Trophoblast cell (in vitro differentiated cells and primary cell): ENCODE data around the gene TAAR2.

Experiments used
- DNase-seq, 2 donors: peaks; one replicate each; pipeline ENCODE4 v3.0.0-alpha.2; 2016
- H2AFZ ChIP-seq: 2 replicates; pipeline ENCODE4 v1.6.1; 2013; ENCODE audit warnings: low read length, moderate library complexity, mild to moderate bottlenecking; ENCODE audit not compliant: insufficient read depth, poor library complexity
- H2AK5ac ChIP-seq: 2 replicates; pipeline ENCODE4 v1.6.1; 2013; ENCODE audit warnings: mild to moderate bottlenecking, low read length
- H2BK120ac ChIP-seq: 2 replicates; pipeline ENCODE4 v1.6.1; 2013; ENCODE audit warnings: low read length, mild to moderate bottlenecking, moderate library complexity; ENCODE audit not compliant: insufficient read depth, poor library complexity
- H2BK12ac ChIP-seq: 2 replicates; pipeline ENCODE4 v1.6.1; 2013; ENCODE audit warnings: mild to moderate bottlenecking, low read length, moderate library complexity
- H2BK5ac ChIP-seq: 2 replicates; pipeline ENCODE4 v1.6.1; 2013; ENCODE audit warnings: low read length, low read depth, moderate library complexity, mild to moderate bottlenecking; ENCODE audit not compliant: poor library complexity
- H3K14ac ChIP-seq: 2 replicates; pipeline ENCODE4 v1.6.1; 2013; ENCODE audit warnings: mild to moderate bottlenecking, low read length
- H3K18ac ChIP-seq: 2 replicates; pipeline ENCODE4 v1.6.1; 2013; ENCODE audit warnings: mild to moderate bottlenecking, low read length
- H3K23ac ChIP-seq: 2 replicates; pipeline ENCODE4 v1.6.1; 2013; ENCODE audit warnings: low read length
- H3K27ac ChIP-seq: 2 replicates; pipeline ENCODE4 v1.5.1; 2013; ENCODE audit warnings: low read depth, mild to moderate bottlenecking, inconsistent platforms, low read length, moderate library complexity
- H3K27me3 ChIP-seq: 2 replicates; pipeline ENCODE4 v1.6.1; 2013; ENCODE audit warnings: inconsistent platforms, mild to moderate bottlenecking, low read length, moderate library complexity; ENCODE audit not compliant: insufficient read depth
- H3K36me3 ChIP-seq, 2 experiments: 1 replicate in 1 of 2; 2 replicates in 1 of 2; pipeline ENCODE4 v1.6.1; 2013; ENCODE audit warnings: low read length in 2 of 2, mild to moderate bottlenecking in 2 of 2, moderate library complexity in 1 of 2; ENCODE audit not compliant: insufficient read depth in 2 of 2, control insufficient read depth in 1 of 2
- H3K4ac ChIP-seq: 2 replicates; pipeline ENCODE4 v1.6.1; 2013; ENCODE audit warnings: low read depth, mild to moderate bottlenecking, low read length, moderate library complexity
- H3K4me1 ChIP-seq, 2 experiments: 1 replicate in 1 of 2; 2 replicates in 1 of 2; pipeline ENCODE4 v1.6.1; 2013; ENCODE audit warnings: low read length in 2 of 2, mild to moderate bottlenecking in 2 of 2, moderate library complexity in 1 of 2; ENCODE audit not compliant: insufficient read depth in 2 of 2, control insufficient read depth in 1 of 2
- H3K4me2 ChIP-seq: 2 replicates; pipeline ENCODE4 v1.6.1; 2013; ENCODE audit warnings: inconsistent platforms, mild to moderate bottlenecking, low read length, moderate library complexity
- H3K4me3 ChIP-seq: 2 replicates; pipeline ENCODE4 v1.5.1; 2013; ENCODE audit warnings: mild to moderate bottlenecking, low read depth, low read length, inconsistent platforms
- H3K79me1 ChIP-seq: one replicate; pipeline ENCODE4 v1.6.1; 2013; ENCODE audit warnings: low read length
- H3K79me2 ChIP-seq: 2 replicates; pipeline ENCODE4 v1.6.1; 2013; ENCODE audit warnings: low read length, mild to moderate bottlenecking; ENCODE audit not compliant: control insufficient read depth, insufficient read depth, poor library complexity
- H3K9ac ChIP-seq: 2 replicates; pipeline ENCODE4 v1.6.1; 2013; ENCODE audit warnings: mild to moderate bottlenecking, low read length
- H3K9me3 ChIP-seq: 2 replicates; pipeline ENCODE4 v1.6.1; 2013; ENCODE audit warnings: low read depth, mild to moderate bottlenecking, control low read depth, inconsistent platforms, low read length; ENCODE audit not compliant: insufficient read depth
- H4K12ac ChIP-seq: 2 replicates; pipeline ENCODE4 v1.6.1; 2013; ENCODE audit warnings: low read depth, mild to moderate bottlenecking, low read length, moderate library complexity
- H4K8ac ChIP-seq: 2 replicates; pipeline ENCODE4 v1.6.1; 2013; ENCODE audit warnings: low read depth, mild to moderate bottlenecking, low read length, moderate library complexity
- H4K91ac ChIP-seq: one replicate; pipeline ENCODE4 v1.6.1; 2013; ENCODE audit warnings: low read depth, mild to moderate bottlenecking, low read length, moderate library complexity
- WGBS: extraction: QIAGEN DNeasy Blood & Tissue Kit; methylation state at CpG from one replicate; pipeline ENCODE4 v1.1.7; 2013; ENCODE audit warnings: missing lambda C conversion rate; ENCODE audit not compliant: insufficient read length, insufficient coverage; ENCODE audit errors: extremely low coverage; 5-methylcytosine and 5-hydroxymethylcytosine counted together

TAAR2 gene

GRCh38 chr6:132666118-132666517, 42.0 kb upstream of the TAAR2 start:
- peak; percentile 57 to 87 for DNase-seq
- Histone ChIP-seq H2BK12ac (no peak overlapping the region), H2AK5ac (no peak overlapping the region), H3K36me3 (no peaks in the 10 kb centered on the region), H3K4me1 (no peaks in the 10 kb centered on the region), H4K8ac (no peak overlapping the region), H3K27me3 (no peaks in the 10 kb centered on the region), H3K9me3 (no peaks in the 10 kb centered on the region), H2BK120ac (no peak overlapping the region), H3K79me1 (no peaks in the 10 kb centered on the region), H4K91ac (no peak overlapping the region), H3K4ac (no peak overlapping the region), H2AFZ (no peak overlapping the region), H3K9ac (no peak overlapping the region), H3K18ac (no peak overlapping the region), H3K4me2 (no peak overlapping the region), H3K23ac (no peak overlapping the region), H4K12ac (no peak overlapping the region), H3K79me2 (no peaks in the 10 kb centered on the region), H2BK5ac (no peak overlapping the region), H3K4me3 (no peak overlapping the region), H3K27ac (no peak overlapping the region), H3K14ac (no peak overlapping the region)
- 100% methylated on average over 1 of the region's 4 CpGs for WGBS

DNA sequence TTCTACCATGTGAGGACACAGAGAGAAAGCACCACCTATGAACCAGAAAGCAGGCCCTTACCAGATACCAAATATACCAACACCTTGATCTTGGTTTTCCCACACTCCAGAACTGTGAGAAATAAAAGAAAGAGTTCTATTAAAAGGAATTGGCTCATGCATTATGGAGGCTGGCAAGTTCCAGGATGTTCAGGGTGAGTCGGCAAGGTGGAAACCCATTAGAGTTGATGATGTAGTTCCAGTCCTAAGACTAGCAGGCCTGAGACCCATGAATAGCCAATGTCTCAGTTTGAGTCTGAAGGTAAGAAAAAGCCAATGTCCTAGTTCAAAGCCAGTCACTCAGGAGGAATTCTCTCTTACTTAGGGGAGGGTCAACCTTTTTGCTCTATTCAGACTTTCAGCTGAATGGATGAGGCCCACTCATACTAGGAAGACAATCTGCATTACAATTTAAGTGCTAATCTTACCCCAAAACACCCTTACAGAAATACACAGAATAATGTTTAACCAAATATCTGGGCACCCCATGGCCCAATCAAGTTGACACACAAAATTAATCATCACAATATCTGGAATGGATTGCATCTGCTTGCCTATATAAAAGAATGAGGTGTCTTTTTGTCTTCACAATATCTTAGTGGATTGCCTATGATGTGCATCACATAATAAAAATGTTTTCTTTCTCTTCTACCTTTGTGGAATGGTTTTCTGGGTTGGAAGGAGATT, 40.4 kb upstream of the TAAR2 start:
- no peak overlapping the region for H3K23ac ChIP-seq
- H2BK120ac ChIP-seq: no peak overlapping the region
- no peak overlapping the region for H3K4me3 ChIP-seq
- H3K27me3 ChIP-seq: no peaks in the 10 kb centered on the region
- H4K91ac ChIP-seq: no peak overlapping the region
- H3K79me1 ChIP-seq: no peaks in the 10 kb centered on the region
- H3K4me2 ChIP-seq: no peak overlapping the region
- H3K9me3 ChIP-seq: no peaks in the 10 kb centered on the region
- no peak overlapping the region for H3K18ac ChIP-seq
- no peak overlapping the region for H4K12ac ChIP-seq
- peak overlapping the region; percentile 31 for H3K4ac ChIP-seq
- H2AFZ ChIP-seq: no peak overlapping the region
- no peaks in the 10 kb centered on the region for H3K4me1 ChIP-seq
- no peaks in the 10 kb centered on the region for H3K36me3 ChIP-seq
- peak overlapping the region; percentile 60 for H2BK12ac ChIP-seq
- H3K79me2 ChIP-seq: no peaks in the 10 kb centered on the region
- H4K8ac ChIP-seq: no peak overlapping the region
- DNase-seq: no peak
- WGBS: no CpG with 5 or more reads among the region's 1 CpG
- peak overlapping the region; percentile 56 for H2AK5ac ChIP-seq
- no peak overlapping the region for H3K9ac ChIP-seq
- H3K14ac ChIP-seq: no peak overlapping the region
- H2BK5ac ChIP-seq: no peak overlapping the region
- no peak overlapping the region for H3K27ac ChIP-seq

DNA sequence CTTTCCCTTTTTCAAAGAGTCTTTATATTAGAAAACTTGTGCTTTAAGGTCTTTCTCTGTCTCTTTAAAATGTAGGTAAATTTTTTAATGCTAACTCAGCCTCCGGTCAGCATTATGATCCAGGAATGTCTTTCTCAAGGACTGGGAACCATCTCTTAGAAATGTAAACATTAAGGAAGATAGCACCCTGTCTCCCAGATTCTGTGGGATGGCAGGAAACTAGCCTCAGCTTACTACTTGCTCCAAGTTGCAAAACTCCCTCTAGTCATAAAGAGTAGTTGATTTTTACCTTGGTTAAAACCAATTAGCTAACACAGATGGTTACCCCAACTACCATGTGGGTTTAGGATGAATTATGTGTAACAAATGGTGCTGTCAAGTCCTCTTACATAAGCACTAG, 39.6 kb upstream of the TAAR2 start:
- Histone ChIP-seq H2AK5ac (no peak overlapping the region), H3K79me1 (no peaks in the 10 kb centered on the region), H3K4me3 (no peak overlapping the region), H3K4me1 (no peaks in the 10 kb centered on the region), H3K36me3 (no peaks in the 10 kb centered on the region), H4K12ac (no peak overlapping the region), H3K23ac (no peak overlapping the region), H3K27ac (no peak overlapping the region), H2BK12ac (no peak overlapping the region), H4K8ac (no peak overlapping the region), H3K4me2 (no peak overlapping the region), H3K14ac (no peak overlapping the region), H3K27me3 (no peaks in the 10 kb centered on the region), H3K9ac (no peak overlapping the region), H3K79me2 (no peaks in the 10 kb centered on the region), H3K9me3 (no peaks in the 10 kb centered on the region), H4K91ac (no peak overlapping the region), H3K18ac (no peak overlapping the region), H3K4ac (no peak overlapping the region), H2BK120ac (no peak overlapping the region), H2BK5ac (no peak overlapping the region), H2AFZ (no peak overlapping the region)
- no CpG with 5 or more reads among the region's 1 CpG for WGBS
- no peak for DNase-seq

DNA sequence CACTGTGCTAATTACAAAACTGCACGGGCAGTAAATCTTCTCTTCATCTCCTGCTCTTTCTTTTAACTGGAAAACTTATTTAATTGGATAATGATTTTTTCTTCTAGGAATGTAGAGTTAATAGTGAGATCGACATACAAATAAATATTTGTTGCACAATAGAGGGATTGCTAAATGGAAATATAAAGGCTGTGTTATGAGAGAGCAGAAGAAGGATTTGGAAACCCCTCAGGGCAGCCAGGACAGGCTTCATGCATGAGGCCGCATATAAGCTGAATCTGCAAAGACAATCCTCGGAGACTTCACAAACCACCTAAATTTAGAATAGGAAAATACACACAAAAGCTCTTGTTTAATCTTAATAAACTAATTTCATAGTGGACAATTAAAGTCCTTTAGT, 37.8 kb upstream of the TAAR2 start:
- no peak overlapping the region for H3K4ac ChIP-seq
- H3K79me2 ChIP-seq: no peaks in the 10 kb centered on the region
- H3K4me2 ChIP-seq: no peak overlapping the region
- H2AFZ ChIP-seq: no peak overlapping the region
- no peak overlapping the region for H3K4me3 ChIP-seq
- H2AK5ac ChIP-seq: no peak overlapping the region
- no peak overlapping the region for H4K91ac ChIP-seq
- no peaks in the 10 kb centered on the region for H3K36me3 ChIP-seq
- no peak overlapping the region for H2BK120ac ChIP-seq
- no peak overlapping the region for H3K9ac ChIP-seq
- no peak for DNase-seq
- no peak overlapping the region for H3K27ac ChIP-seq
- H3K14ac ChIP-seq: no peak overlapping the region
- no peak overlapping the region for H2BK12ac ChIP-seq
- H2BK5ac ChIP-seq: no peak overlapping the region
- no peaks in the 10 kb centered on the region for H3K4me1 ChIP-seq
- H3K27me3 ChIP-seq: no peaks in the 10 kb centered on the region
- H4K12ac ChIP-seq: no peak overlapping the region
- no peak overlapping the region for H3K18ac ChIP-seq
- no peak overlapping the region for H3K23ac ChIP-seq
- no peaks in the 10 kb centered on the region for H3K79me1 ChIP-seq
- WGBS: no CpG with 5 or more reads among the region's 4 CpGs
- no peak overlapping the region for H4K8ac ChIP-seq
- H3K9me3 ChIP-seq: no peaks in the 10 kb centered on the region
